ENCODE results near the gene SAMD15.
A peak's percentile ranks its signal among the peaks of the same experiment; 100 is the strongest.
"Not testable (repeated sequence)": the region's sequence is repeated elsewhere in the genome, so short reads cannot be mapped to it uniquely, and the experiment has no call there.

The SAMD15 gene

DNA sequence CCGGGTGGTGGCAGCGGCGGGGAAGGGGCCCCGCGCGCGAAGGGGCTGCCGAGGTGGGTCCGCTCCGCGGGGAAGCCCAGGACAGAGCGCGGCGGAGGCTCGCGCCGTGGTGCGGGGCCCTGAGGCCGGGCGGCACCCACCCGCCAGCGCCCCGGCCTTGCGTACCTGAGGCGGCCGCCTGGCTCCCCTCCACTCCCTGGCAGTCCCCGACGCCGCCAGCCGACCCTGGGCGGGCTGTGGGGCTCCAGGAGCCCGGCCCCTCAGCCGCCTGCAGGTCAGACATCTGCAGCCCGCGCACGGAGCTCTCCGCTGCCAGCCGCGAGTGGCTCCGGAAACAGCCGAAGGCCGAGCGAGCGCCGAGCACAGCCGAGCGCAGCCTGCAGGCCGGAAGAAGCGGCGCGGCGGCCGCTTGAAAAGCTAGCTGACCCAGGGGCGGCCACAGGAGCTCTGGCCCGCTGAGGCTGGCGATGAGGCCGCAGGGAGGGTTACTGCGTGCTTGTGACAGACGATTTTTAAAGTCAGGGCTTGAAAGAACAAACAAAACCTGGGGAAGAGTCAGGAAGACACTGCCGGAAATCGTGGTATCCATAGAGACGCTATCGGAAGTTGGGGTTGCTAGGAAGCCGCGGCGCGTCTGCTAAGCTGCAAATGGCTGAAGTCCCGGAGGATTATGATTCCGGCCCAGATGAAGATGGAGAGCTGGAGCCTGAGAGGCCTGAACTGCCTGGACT, at the start of gene SAMD15, which contains the start of gene TMED8:
Gene SAMD15, plus strand, starts transcription at position 609 of the 731 bp plus-strand sequence. Its CDS starts 40 bp downstream, at position 649.
Gene TMED8, minus strand, starts transcription at position 324 of the 731 bp plus-strand sequence. Its CDS starts 41 bp downstream, at position 283.
- H3K36me3 ChIP-seq (ENCODE audit: insufficient read depth, low read depth, low read length), result no peaks in the 10 kb centered on the region
- peak within 1 kb of the TSS; percentile 77 for H3K9ac ChIP-seq (ENCODE audit: low read depth, low read length)
- peaks cover 7% of the 10 kb centered on the region; the same call in 1 of the 2 replicates for H3K27me3 ChIP-seq (ENCODE audit: insufficient read depth, low read length)
- no peaks in the 10 kb centered on the region for H3K9me3 ChIP-seq (ENCODE audit: insufficient read depth, low read depth, low read length)
- H3K4me1 ChIP-seq (ENCODE audit: insufficient read depth, low read length), result peaks cover 3% of the 10 kb centered on the region; the same call in 1 of the 2 replicates
- H3K4me3 ChIP-seq (ENCODE audit: low read length), result peak within 1 kb of the TSS; percentile 81
- H3K27ac ChIP-seq (ENCODE audit: low read length), result no peak within 1 kb of the TSS

DNA sequence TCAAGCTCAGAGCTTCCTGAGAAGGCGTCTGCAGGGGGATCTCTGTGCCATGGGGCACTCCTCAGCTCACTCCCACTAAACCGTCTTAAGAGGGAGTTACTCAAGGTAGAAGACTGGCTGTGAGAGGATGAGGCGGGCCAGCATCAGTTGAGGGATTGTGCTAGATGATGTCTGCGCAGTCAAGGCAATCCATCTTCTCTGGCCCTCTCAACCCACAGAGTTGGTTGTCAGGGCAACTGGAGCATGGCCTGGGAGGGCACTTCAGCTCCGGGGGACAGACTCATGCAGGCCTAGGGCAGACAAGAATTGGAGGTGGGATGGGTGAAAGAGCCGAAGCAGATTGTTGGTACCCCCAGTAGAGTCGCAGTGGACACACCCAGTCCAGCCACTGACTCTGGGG, 47.3 kb upstream of the SAMD15 start:
- no peaks in the 10 kb centered on the region for H3K36me3 ChIP-seq (ENCODE audit: insufficient read depth, low read depth, low read length)
- H3K4me3 ChIP-seq (ENCODE audit: low read length), result no peak overlapping the region
- H3K27me3 ChIP-seq (ENCODE audit: insufficient read depth, low read length), result no peaks in the 10 kb centered on the region
- H3K9ac ChIP-seq (ENCODE audit: low read depth, low read length), result no peak overlapping the region
- H3K4me1 ChIP-seq (ENCODE audit: insufficient read depth, low read length), result no peaks in the 10 kb centered on the region
- H3K27ac ChIP-seq (ENCODE audit: low read length), result no peak overlapping the region
- H3K9me3 ChIP-seq (ENCODE audit: insufficient read depth, low read depth, low read length), result no peaks in the 10 kb centered on the region

DNA sequence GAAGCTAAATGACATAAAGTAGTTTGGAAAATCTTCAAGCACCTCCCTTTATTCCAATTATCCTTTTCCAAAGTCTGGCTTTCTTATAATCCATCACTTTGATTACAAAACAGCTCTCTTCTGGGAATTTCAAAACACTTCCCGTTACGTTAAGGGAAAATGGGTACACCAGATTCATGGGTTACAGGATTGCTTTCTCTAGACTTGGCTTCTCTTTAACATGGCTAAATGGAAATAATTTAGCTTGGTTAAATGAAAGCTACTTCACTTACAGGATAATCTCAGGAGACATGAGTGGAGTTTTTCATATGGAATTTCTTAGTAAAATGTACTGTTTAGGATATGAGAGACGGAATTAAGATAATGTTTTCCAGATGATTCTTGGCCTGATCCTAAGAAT, 41.6 kb upstream of the SAMD15 start:
- no peaks in the 10 kb centered on the region for H3K9me3 ChIP-seq (ENCODE audit: insufficient read depth, low read depth, low read length)
- peaks cover 46% of the 10 kb centered on the region for H3K4me1 ChIP-seq (ENCODE audit: insufficient read depth, low read length)
- H3K36me3 ChIP-seq (ENCODE audit: insufficient read depth, low read depth, low read length), result 0 out of 2 replicates have a peak, but pooled peaks cover 7% of the 10 kb centered on the region
- H3K9ac ChIP-seq (ENCODE audit: low read depth, low read length), result no peak overlapping the region; the same call in 1 of the 2 replicates
- H3K4me3 ChIP-seq (ENCODE audit: low read length), result no peak overlapping the region
- no peaks in the 10 kb centered on the region for H3K27me3 ChIP-seq (ENCODE audit: insufficient read depth, low read length)
- peak overlapping the region; percentile 62 for H3K27ac ChIP-seq (ENCODE audit: low read length)

DNA sequence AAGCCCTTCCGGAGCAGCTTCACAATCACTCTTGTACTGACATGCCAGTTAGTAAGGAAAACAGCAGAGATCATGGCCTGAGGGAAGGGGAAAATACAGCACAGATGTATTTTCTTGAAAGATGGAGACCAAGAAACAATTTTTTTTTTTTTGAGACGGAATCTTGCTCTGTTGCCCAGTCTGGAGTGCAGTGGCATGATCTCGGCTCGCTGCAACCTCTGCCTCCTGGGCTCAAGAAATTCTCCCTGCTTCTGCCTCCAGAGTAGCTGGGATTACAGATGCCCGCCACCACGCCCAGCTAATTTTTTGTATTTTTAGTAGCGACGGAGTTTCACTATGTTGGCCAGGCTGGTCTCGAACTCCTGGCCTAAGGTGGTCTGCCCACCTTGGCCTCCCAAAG, 39.9 kb upstream of the SAMD15 start:
- peaks cover 11% of the 10 kb centered on the region; the same call in 1 of the 2 replicates for H3K36me3 ChIP-seq (ENCODE audit: insufficient read depth, low read depth, low read length)
- not testable (repeated sequence) for H3K4me3 ChIP-seq (ENCODE audit: low read length); H3K27ac ChIP-seq (ENCODE audit: low read length)

DNA sequence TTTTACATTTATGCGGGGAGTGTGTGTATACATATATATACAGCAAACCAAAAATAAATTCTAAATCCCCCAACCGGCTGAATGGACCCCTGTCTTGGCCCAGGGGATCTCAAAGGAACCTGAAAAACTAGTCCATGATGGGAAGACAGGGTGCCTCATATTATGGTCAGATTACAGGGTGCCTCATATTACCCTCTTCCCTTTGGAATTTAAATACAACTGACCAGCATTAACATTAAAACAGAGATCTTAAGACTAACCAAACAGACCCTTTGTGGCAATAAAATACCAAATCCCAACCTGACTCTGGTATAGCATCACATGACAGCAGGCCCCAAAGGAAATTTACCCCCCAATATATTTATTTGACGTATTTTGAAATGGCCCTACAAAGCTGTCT, 39.3 kb upstream of the SAMD15 start:
- H3K36me3 ChIP-seq (ENCODE audit: insufficient read depth, low read depth, low read length), result peaks cover 11% of the 10 kb centered on the region; the same call in 1 of the 2 replicates

More for the DNA sequence above, 39.9 kb upstream of the SAMD15 start:
- not testable (repeated sequence) for H3K9me3 ChIP-seq (ENCODE audit: insufficient read depth, low read depth, low read length); H3K27me3 ChIP-seq (ENCODE audit: insufficient read depth, low read length)
- H3K4me1 ChIP-seq (ENCODE audit: insufficient read depth, low read length), result peaks cover 48% of the 10 kb centered on the region
- H3K9ac ChIP-seq (ENCODE audit: low read depth, low read length), result peak overlapping the region; percentile 61; the same call in 1 of the 2 replicates

DNA sequence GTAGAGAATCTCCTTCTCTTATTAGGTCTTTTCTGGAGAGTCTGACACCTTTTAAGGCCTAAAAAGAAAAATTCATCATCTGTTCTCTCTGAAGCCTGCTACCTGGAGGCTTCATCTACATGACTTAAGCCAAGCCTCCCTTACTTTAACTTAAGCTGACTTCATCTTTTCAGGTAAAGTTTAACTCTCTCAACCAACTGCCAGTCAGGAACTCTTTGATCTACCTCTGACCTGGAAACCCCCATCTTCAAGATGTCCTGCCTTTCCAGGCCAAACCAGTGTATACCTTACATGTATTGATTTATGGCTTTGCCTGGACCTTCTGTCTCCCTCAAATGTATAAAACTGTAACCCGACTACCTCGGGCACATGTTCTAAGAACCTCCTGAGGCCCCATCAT, 38.9 kb upstream of the SAMD15 start:
- H3K4me3 ChIP-seq (ENCODE audit: low read length), result peak overlapping the region; percentile 3
- H3K27ac ChIP-seq (ENCODE audit: low read length), result peak overlapping the region; percentile 10
- no peaks in the 10 kb centered on the region for H3K9me3 ChIP-seq (ENCODE audit: insufficient read depth, low read depth, low read length)
- peak overlapping the region; percentile 61; the same call in 1 of the 2 replicates for H3K9ac ChIP-seq (ENCODE audit: low read depth, low read length)
- peaks cover 11% of the 10 kb centered on the region; the same call in 1 of the 2 replicates for H3K36me3 ChIP-seq (ENCODE audit: insufficient read depth, low read depth, low read length)
- peaks cover 48% of the 10 kb centered on the region for H3K4me1 ChIP-seq (ENCODE audit: insufficient read depth, low read length)
- no peaks in the 10 kb centered on the region for H3K27me3 ChIP-seq (ENCODE audit: insufficient read depth, low read length)

More for the DNA sequence above, 39.3 kb upstream of the SAMD15 start:
- Histone ChIP-seq H3K4me1 (ENCODE audit: insufficient read depth, low read length) (peaks cover 48% of the 10 kb centered on the region), H3K9me3 (ENCODE audit: insufficient read depth, low read depth, low read length) (no peaks in the 10 kb centered on the region), H3K9ac (ENCODE audit: low read depth, low read length) (peak overlapping the region; percentile 61; the same call in 1 of the 2 replicates), H3K27ac (ENCODE audit: low read length) (peak overlapping the region; percentile 10), H3K27me3 (ENCODE audit: insufficient read depth, low read length) (no peaks in the 10 kb centered on the region), H3K4me3 (ENCODE audit: low read length) (peak overlapping the region; percentile 3)

DNA sequence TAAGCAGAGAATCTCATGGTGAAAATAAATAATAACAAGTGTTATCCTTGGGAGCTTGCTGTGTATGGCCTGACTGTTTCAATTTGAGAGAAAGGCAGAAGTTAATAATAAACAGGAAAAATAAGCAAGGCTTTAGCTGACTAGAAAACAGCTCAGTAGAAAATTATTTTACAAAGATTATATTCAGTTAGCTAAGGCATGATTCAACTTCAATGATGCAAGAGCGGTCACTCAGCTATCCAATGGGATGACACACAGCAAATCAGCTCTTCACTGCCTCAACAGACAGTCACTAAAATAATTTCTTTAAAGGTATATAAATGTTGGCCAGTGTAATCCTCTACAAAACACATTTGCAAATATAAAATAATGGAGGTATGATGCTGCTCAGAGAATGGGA, 37.8 kb upstream of the SAMD15 start:
- Histone ChIP-seq H3K9me3 (ENCODE audit: insufficient read depth, low read depth, low read length) (no peaks in the 10 kb centered on the region), H3K4me3 (ENCODE audit: low read length) (no peak overlapping the region; the same call in 1 of the 2 replicates), H3K27ac (ENCODE audit: low read length) (peak overlapping the region; percentile 90), H3K27me3 (ENCODE audit: insufficient read depth, low read length) (no peaks in the 10 kb centered on the region), H3K9ac (ENCODE audit: low read depth, low read length) (peak overlapping the region; percentile 3; the same call in 1 of the 2 replicates), H3K36me3 (ENCODE audit: insufficient read depth, low read depth, low read length) (peaks cover 11% of the 10 kb centered on the region; the same call in 1 of the 2 replicates), H3K4me1 (ENCODE audit: insufficient read depth, low read length) (peaks cover 55% of the 10 kb centered on the region)

DNA sequence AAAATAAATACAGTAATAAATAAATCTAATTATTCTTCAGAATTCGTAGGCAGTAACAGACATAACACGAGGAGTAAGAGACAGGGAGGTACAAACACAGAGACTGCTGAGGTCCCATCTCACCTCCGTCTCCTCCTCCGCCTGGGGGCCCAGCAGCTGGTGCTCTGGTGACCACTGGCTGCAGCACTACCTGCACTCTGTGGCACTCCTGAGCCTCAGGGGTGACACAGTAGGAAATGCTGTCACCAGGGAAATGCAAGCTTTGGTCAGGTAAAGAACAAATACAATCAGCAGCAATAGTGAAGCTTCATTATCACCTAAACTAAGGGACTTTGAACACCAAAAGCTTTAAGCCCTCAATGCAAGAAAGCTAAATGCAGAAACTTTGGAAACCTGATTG, 36.8 kb upstream of the SAMD15 start:
- Histone ChIP-seq H3K9me3 (ENCODE audit: insufficient read depth, low read depth, low read length) (no peaks in the 10 kb centered on the region), H3K27ac (ENCODE audit: low read length) (no peak overlapping the region), H3K27me3 (ENCODE audit: insufficient read depth, low read length) (no peaks in the 10 kb centered on the region), H3K4me3 (ENCODE audit: low read length) (no peak overlapping the region), H3K9ac (ENCODE audit: low read depth, low read length) (no peak overlapping the region), H3K36me3 (ENCODE audit: insufficient read depth, low read depth, low read length) (peaks cover 11% of the 10 kb centered on the region; the same call in 1 of the 2 replicates), H3K4me1 (ENCODE audit: insufficient read depth, low read length) (peaks cover 57% of the 10 kb centered on the region)

DNA sequence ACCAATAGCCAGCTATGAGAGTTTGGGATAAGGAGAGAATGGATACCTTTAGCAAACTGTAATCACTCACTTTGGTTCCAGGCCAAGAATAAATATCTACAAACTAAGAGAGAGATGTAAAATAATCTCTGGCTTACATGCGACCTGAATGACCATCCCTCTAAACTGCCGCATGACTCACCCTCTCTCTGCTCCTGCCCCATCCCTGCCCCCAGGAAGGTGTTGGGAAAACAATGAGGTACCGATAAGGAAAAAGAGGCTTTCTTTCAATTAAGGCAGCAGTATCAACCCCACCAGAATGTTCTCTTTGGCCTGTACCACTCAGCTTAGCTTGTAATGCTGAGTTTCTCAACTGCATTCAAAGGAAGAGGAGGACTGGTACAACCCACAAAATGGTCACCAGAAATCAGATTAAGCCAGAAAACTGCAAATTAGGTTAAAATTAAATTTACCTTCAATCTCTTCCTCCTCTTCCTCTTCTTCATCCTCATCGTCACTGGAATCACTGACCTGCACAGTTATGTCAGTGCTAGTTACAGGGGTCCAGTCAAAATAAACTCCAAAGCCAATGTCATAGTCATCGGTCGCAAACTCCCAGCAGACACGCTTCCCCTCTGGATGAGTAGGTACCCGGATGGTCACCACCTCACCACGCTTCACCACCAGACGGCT, 34.3 kb upstream of the SAMD15 start:
- peaks cover 11% of the 10 kb centered on the region; the same call in 1 of the 2 replicates for H3K36me3 ChIP-seq (ENCODE audit: insufficient read depth, low read depth, low read length)
- H3K9ac ChIP-seq (ENCODE audit: low read depth, low read length), result no peak overlapping the region
- no peaks in the 10 kb centered on the region for H3K27me3 ChIP-seq (ENCODE audit: insufficient read depth, low read length)
- no peak overlapping the region for H3K27ac ChIP-seq (ENCODE audit: low read length)
- no peak overlapping the region for H3K4me3 ChIP-seq (ENCODE audit: low read length)
- no peaks in the 10 kb centered on the region for H3K9me3 ChIP-seq (ENCODE audit: insufficient read depth, low read depth, low read length)
- peaks cover 37% of the 10 kb centered on the region for H3K4me1 ChIP-seq (ENCODE audit: insufficient read depth, low read length)

DNA sequence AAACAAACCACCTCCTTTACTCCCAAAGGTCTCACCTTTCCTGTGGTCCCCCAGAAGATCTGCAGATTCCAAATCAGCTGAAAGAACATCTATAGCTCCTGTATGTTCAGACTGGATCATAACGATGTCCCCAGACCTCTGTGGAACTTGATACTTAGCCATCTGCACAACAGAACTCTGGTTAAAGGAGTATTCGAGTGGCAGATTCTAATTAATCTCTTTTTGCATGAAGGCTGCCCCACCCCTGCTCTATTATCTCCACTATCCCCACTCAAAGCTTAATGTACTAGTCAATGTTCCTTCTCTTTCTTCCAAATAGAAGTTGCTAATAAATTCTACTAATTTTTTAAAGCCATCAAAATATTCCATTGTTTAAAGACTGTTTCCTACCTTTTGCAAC, 33.5 kb upstream of the SAMD15 start:
- Histone ChIP-seq H3K9ac (ENCODE audit: low read depth, low read length) (no peak overlapping the region), H3K27me3 (ENCODE audit: insufficient read depth, low read length) (no peaks in the 10 kb centered on the region), H3K36me3 (ENCODE audit: insufficient read depth, low read depth, low read length) (peaks cover 11% of the 10 kb centered on the region; the same call in 1 of the 2 replicates), H3K4me3 (ENCODE audit: low read length) (no peak overlapping the region), H3K4me1 (ENCODE audit: insufficient read depth, low read length) (peaks cover 30% of the 10 kb centered on the region), H3K27ac (ENCODE audit: low read length) (no peak overlapping the region), H3K9me3 (ENCODE audit: insufficient read depth, low read depth, low read length) (no peaks in the 10 kb centered on the region)

DNA sequence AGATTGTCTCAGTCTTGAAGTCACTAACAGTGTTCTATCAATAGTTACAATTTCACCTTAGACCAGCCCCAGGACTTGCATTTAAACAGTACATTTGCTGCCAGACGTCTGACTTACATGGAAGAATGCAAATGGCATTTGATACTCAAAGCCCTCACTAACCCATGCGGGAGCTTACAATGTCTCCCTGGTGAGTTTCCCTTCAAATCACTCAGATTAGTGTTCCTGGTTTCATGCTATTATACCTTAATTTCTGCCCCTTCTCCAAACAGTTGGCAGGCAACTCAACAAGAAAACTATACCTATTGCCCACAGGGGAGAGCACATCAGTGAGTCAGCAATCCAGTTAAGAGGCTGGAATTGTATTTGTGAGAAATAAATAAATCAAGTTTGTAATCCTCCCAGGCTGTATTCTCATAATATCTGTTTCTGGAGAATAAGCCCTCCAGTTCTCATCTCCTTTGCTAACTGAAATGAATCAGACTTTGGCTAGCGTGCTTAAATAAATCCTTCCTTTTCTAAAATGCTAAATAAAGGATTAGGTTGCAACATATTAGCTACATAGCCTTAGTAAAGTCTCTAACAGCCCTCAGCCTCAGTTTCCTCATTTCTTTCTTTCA, 32.7 kb upstream of the SAMD15 start:
- Histone ChIP-seq H3K9ac (ENCODE audit: low read depth, low read length) (no peak overlapping the region), H3K36me3 (ENCODE audit: insufficient read depth, low read depth, low read length) (peaks cover 10% of the 10 kb centered on the region; the same call in 1 of the 2 replicates)

More for the DNA sequence above, 32.7 kb upstream of the SAMD15 start:
- no peak overlapping the region for H3K4me3 ChIP-seq (ENCODE audit: low read length)
- no peak overlapping the region for H3K27ac ChIP-seq (ENCODE audit: low read length)
- H3K4me1 ChIP-seq (ENCODE audit: insufficient read depth, low read length), result peaks cover 22% of the 10 kb centered on the region
- no peaks in the 10 kb centered on the region for H3K27me3 ChIP-seq (ENCODE audit: insufficient read depth, low read length)
- H3K9me3 ChIP-seq (ENCODE audit: insufficient read depth, low read depth, low read length), result no peaks in the 10 kb centered on the region

All from iPS-20b (cell line).